ENCODE results near the gene TMEM151B.
"Not testable (repeated sequence)": the region's sequence is repeated elsewhere in the genome, so short reads cannot be mapped to it uniquely, and the experiment has no call there.

Gene TMEM151B

DNA sequence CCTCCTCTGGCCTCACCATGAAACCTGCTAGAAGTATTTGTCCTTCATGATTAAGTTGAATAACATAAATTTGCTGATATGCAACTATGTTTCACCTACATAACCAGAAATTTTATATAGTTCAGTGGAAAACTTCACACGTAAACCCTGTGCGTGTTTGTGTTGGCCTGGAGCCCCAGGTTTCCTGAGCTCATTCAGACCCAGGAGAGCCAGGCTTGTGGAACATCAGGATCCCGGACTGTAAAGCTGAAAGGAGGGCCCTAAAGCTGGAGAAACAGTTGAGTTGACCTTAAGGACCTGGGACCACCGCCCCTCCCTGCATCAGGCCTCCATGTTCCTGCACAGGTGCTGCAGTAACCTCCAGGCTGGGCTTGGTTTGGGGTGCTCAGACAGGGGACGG is 69.1 kb downstream of the TMEM151B start:
- peak overlapping the region in 1 of 11 experiments; percentile 19; a peak in 2 of 22 replicates for H3K27ac ChIP-seq
- no peaks in the 10 kb centered on the region for H3K9me3 ChIP-seq (replicated peaks in 1 of 11)
- no peak overlapping the region for H3K4me2 ChIP-seq
- H3K4me1 ChIP-seq = peaks cover 6 to 36% (median 21%) of the 10 kb centered on the region in 10 experiments; a peak in 18 of 20 replicates
- H4K20me1 ChIP-seq = no peaks in the 10 kb centered on the region; a peak in 2 of 22 replicates
- TF ChIP-seq Cebpa-rat (IDR thresholded peaks at IDR 0.05) = no peak
- H3K9ac ChIP-seq = no peak overlapping the region
- H3K4me3 ChIP-seq = no peak overlapping the region
- H3K36me3 ChIP-seq = no peaks in the 10 kb centered on the region
- H3K27me3 ChIP-seq = peaks cover 20 to 40% (median 35%) of the 10 kb centered on the region in 11 experiments

DNA sequence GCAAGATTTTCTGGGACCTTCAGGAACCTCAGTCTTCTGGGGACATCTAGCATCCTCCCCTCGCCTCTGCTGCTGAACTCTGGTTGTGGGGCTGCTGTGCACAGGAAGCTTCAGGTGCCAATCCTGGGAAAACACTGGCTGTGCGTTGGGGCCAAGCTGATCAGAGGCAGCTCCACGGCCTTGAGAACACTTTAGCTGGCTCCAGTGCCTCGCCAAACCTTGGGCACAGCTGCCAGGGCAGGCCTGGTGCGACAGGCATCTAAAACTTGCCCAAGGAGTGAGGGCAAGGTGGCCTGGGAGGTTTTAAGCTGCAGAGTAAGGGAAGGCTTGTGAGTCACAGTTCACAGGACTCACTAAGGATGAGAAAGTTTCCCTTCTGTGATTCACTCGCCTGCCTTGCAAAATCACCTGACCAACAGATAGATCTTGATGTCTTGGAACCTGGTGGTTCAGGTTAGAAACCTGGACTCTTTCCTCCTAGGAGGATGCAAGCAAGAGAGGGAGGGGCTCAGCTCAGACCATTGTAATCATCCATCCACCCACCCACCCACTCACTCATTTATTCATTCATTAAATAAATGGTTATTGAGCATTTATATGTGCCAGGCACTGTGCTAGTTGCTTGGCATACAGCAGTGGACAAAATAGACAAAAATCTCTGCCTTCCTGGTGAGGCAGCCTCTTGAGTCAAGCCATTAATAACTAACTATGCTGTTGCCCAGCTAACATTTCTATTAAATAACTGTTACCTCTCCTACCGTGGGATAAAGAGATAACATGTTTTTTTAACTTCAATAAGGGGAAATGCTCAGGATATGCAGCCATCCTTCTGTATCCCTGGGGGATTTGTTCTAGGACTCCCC is 69.7 kb downstream of the TMEM151B start:
- peak overlapping the region in 6 of 11 experiments; percentile 13 to 42 (median 26); a peak in 6 of 22 replicates for H3K4me2 ChIP-seq
- no peak overlapping the region for H3K4me3 ChIP-seq
- H4K20me1 ChIP-seq = no peaks in the 10 kb centered on the region; a peak in 2 of 22 replicates
- peaks cover 6 to 36% (median 21%) of the 10 kb centered on the region in 10 experiments; a peak in 18 of 20 replicates for H3K4me1 ChIP-seq
- no peak overlapping the region for H3K9ac ChIP-seq
- TF ChIP-seq Cebpa-rat (IDR thresholded peaks at IDR 0.05) = no peak
- no peaks in the 10 kb centered on the region for H3K36me3 ChIP-seq
- no peak overlapping the region for H3K27ac ChIP-seq
- no peaks in the 10 kb centered on the region for H3K9me3 ChIP-seq (replicated peaks in 1 of 11)
- H3K27me3 ChIP-seq = peaks cover 27 to 43% (median 39%) of the 10 kb centered on the region in 11 experiments

DNA sequence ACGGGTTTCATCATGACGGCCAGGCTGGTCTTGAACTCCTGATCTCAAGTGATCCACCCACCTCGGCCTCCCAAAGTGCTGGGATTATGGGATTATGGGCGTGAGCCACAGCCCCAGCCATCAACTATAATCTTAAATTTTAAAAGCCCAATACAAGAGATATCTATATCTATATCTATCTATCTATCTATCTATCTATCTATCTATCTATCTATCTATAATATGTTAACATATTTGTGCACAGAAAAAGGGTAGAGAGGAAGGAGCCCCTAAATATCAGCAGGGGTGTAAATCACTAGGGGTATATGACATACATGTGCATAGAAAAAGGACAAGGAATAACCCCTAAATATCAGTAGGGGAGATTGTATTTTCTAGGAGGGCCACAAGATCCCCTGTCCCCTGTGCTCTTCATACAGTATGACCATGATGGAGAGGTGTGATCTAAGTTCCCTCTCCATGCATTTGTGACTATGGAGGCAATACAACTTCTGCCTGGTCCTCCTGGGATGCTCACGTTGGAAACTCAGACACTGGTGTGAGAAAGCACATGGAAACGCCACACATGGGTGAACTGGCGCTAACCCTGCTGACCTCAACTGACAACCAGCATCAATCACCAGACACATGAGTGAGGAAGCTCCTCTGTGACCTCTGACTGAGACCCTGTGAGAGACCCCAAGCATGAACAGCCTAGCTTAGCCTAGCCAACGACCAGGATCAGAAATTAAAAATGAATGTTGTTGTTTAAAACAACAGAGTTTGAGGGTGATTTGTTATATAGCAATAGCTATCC is 71.0 kb downstream of the TMEM151B start:
- H3K4me1 ChIP-seq = peaks cover 6 to 36% (median 21%) of the 10 kb centered on the region in 10 experiments; a peak in 18 of 20 replicates
- no peaks in the 10 kb centered on the region for H3K36me3 ChIP-seq
- H3K27me3 ChIP-seq = peaks cover 27 to 45% (median 42%) of the 10 kb centered on the region in 11 experiments
- H3K4me2 ChIP-seq = peak overlapping the region in 9 of 11 experiments; percentile 18 to 95 (median 83); a peak in 14 of 22 replicates
- no peak overlapping the region for H3K4me3 ChIP-seq
- no peak for TF ChIP-seq Cebpa-rat (IDR thresholded peaks at IDR 0.05)
- H3K9ac ChIP-seq = no peak overlapping the region
- peak overlapping the region in 3 of 11 experiments; percentile 8 to 48 (median 13); a peak in 3 of 22 replicates for H3K27ac ChIP-seq
- no peaks in the 10 kb centered on the region for H3K9me3 ChIP-seq (replicated peaks in 1 of 11)
- H4K20me1 ChIP-seq = no peaks in the 10 kb centered on the region; a peak in 2 of 22 replicates

GRCh38 chr6:44342052-44342451 is 71.8 kb downstream of the TMEM151B start:
- TF ChIP-seq Cebpa-rat (IDR thresholded peaks at IDR 0.05) = peak in 4 of 11 experiments; percentile 35 to 75 (median 59); a peak in 6 of 22 replicates
- H3K36me3 ChIP-seq = no peaks in the 10 kb centered on the region
- peak overlapping the region in 6 of 10 experiments; percentile 14 to 39 (median 25); a peak in 8 of 20 replicates for H3K4me3 ChIP-seq
- no peaks in the 10 kb centered on the region for H3K9me3 ChIP-seq (replicated peaks in 1 of 11)
- H3K27me3 ChIP-seq = peaks cover 27 to 45% (median 42%) of the 10 kb centered on the region in 11 experiments
- peaks cover 6 to 36% (median 21%) of the 10 kb centered on the region in 10 experiments; a peak in 18 of 20 replicates for H3K4me1 ChIP-seq
- H3K4me2 ChIP-seq = peak overlapping the region; percentile 14 to 95 (median 78); a peak in 20 of 22 replicates
- H3K9ac ChIP-seq = peak overlapping the region in 4 of 11 experiments; percentile 7 to 57 (median 41); a peak in 6 of 22 replicates
- no peaks in the 10 kb centered on the region; a peak in 2 of 22 replicates for H4K20me1 ChIP-seq
- H3K27ac ChIP-seq = peak overlapping the region in 4 of 11 experiments; percentile 18 to 65 (median 51); a peak in 7 of 22 replicates

GRCh38 chr6:44342489-44342888 is 72.2 kb downstream of the TMEM151B start, which contains the start of gene SPATS1:
SPATS1 (plus strand) TSS chr6:44342650; CDS start chr6:44343096, 446 bp downstream.
- no peaks in the 10 kb centered on the region for H3K9me3 ChIP-seq (replicated peaks in 1 of 11)
- no peaks in the 10 kb centered on the region; a peak in 2 of 22 replicates for H4K20me1 ChIP-seq
- peak within 1 kb of the TSS in 4 of 11 experiments; percentile 18 to 65 (median 51); a peak in 7 of 22 replicates for H3K27ac ChIP-seq
- peaks cover 27 to 45% (median 42%) of the 10 kb centered on the region in 11 experiments for H3K27me3 ChIP-seq
- peak within 1 kb of the TSS in 5 of 11 experiments; percentile 7 to 57 (median 40); a peak in 8 of 22 replicates for H3K9ac ChIP-seq
- peak within 1 kb of the TSS; percentile 18 to 95 (median 78); a peak in 21 of 22 replicates for H3K4me2 ChIP-seq
- H3K36me3 ChIP-seq = no peaks in the 10 kb centered on the region
- no peak for TF ChIP-seq Cebpa-rat (IDR thresholded peaks at IDR 0.05)
- peak within 1 kb of the TSS in 6 of 10 experiments; percentile 14 to 39 (median 25); a peak in 9 of 20 replicates for H3K4me3 ChIP-seq
- H3K4me1 ChIP-seq = peaks cover 6 to 36% (median 21%) of the 10 kb centered on the region in 10 experiments; a peak in 18 of 20 replicates

DNA sequence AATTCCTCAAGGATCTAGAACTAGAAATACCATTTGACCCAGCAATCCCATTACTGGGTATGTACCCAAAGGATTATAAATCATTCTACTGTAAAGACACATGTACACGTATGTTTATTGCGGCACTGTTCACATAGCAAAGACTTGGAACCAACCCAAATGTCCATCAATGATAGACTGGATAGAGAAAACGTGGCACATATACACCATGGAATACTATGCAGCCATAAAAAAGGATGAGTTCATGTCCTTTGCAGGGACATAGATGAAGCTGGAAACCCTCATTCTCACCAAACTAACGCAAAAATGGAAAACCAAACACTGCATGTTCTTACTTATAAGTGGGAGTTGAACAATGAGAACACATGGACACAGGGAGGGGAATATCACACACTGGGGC is 76.6 kb downstream of the TMEM151B start:
- not testable (repeated sequence) for H3K36me3 ChIP-seq; H3K9me3 ChIP-seq (replicated peaks in 1 of 11); H3K9ac ChIP-seq; H3K27ac ChIP-seq; H4K20me1 ChIP-seq; H3K4me3 ChIP-seq; H3K4me2 ChIP-seq
- H3K4me1 ChIP-seq = peaks cover 6 to 24% (median 12%) of the 10 kb centered on the region in 10 experiments; a peak in 17 of 20 replicates
- peaks cover 25 to 35% (median 33%) of the 10 kb centered on the region in 11 experiments for H3K27me3 ChIP-seq

GRCh38 chr6:44349904-44350649 is 79.8 kb downstream of the TMEM151B start:
- H3K27me3 ChIP-seq = peaks cover 0 to 3% (median under 1%) of the 10 kb centered on the region in 11 experiments; a peak in 2 of 22 replicates
- peaks cover 0 to 9% (median 0%) of the 10 kb centered on the region in 10 experiments; a peak in 2 of 20 replicates for H3K4me1 ChIP-seq
- peak overlapping the region in 2 of 11 experiments; percentile 20 to 31; a peak in 2 of 22 replicates for H3K4me2 ChIP-seq
- TF ChIP-seq Cebpa-rat (IDR thresholded peaks at IDR 0.05) = no peak
- no peaks in the 10 kb centered on the region for H3K36me3 ChIP-seq
- H3K4me3 ChIP-seq = no peak overlapping the region
- H4K20me1 ChIP-seq = no peaks in the 10 kb centered on the region
- H3K9ac ChIP-seq = no peak overlapping the region
- no peaks in the 10 kb centered on the region for H3K9me3 ChIP-seq (replicated peaks in 1 of 11)
- no peak overlapping the region for H3K27ac ChIP-seq

- not testable (repeated sequence) for H3K27ac ChIP-seq; H4K20me1 ChIP-seq; H3K9me3 ChIP-seq (replicated peaks in 1 of 11); H3K36me3 ChIP-seq; H3K4me1 ChIP-seq; H3K4me2 ChIP-seq; H3K9ac ChIP-seq; H3K4me3 ChIP-seq; H3K27me3 ChIP-seq
Measured at GRCh38 chr6:44350650-44350994, 80.4 kb downstream of the TMEM151B start.

Data from BLaER1 treated with 17β-estradiol and CSF1 and Interleukin-3, amounts not matched to agents 10 nM and 100 nM (cell line).